Urinary bladder (tissue), 4 donors: ENCODE data around the gene UCHL1. TPM values are rescaled to one million over a fixed set of nuclear protein-coding genes. Genes with fewer than 3 reads are reported as not detected.
"Not testable (repeated sequence)": the region's sequence is repeated elsewhere in the genome, so short reads cannot be mapped to it uniquely, and the experiment has no call there.

Source experiments
- DNase-seq: peaks from one replicate; pipeline ENCODE4 v3.0.0-alpha.2; 2015; ENCODE audit errors: extremely low spot score
- H3K27ac ChIP-seq: one replicate; pipeline ENCODE4 v1.5.1; 2013; ENCODE audit warnings: low read depth, mild to moderate bottlenecking, moderate library complexity
- H3K36me3 ChIP-seq: one replicate; pipeline ENCODE4 v1.6.1; 2013; ENCODE audit warnings: mild to moderate bottlenecking, moderate library complexity; ENCODE audit not compliant: insufficient read depth
- H3K4me1 ChIP-seq: one replicate; pipeline ENCODE4 v1.6.1; 2013; ENCODE audit warnings: mild to moderate bottlenecking, moderate library complexity; ENCODE audit not compliant: insufficient read depth
- H3K4me3 ChIP-seq: one replicate; pipeline ENCODE4 v1.5.1; 2013; ENCODE audit warnings: low read depth, low read length
- WGBS: extraction: QIAGEN DNeasy Blood & Tissue Kit; methylation state at CpG from one replicate; pipeline ENCODE4 v1.1.7; 2013; 5-methylcytosine and 5-hydroxymethylcytosine counted together
- polyA plus RNA-seq: library from polyadenylated mRNA; stranded (reverse); fragments of 200-250 nt; gene quantifications from one replicate; pipeline ENCODE4 v1.2.3, GENCODE V29; 2013
- small RNA-seq: library from RNA; depleted of rRNA; stranded (forward); fragments of <200 nt; gene quantifications from one replicate; pipeline ENCODE3, GENCODE V24; 2014
- total RNA-seq: library from RNA; depleted of rRNA; stranded (reverse); fragments of >200 nt; gene quantifications from one replicate; pipeline ENCODE4 v1.2.3, GENCODE V29; 2014
- donor health status: healthy with polysubstance abuse.
- donor health status: healthy.

UCHL1 gene
- total and polyA plus RNA-seq, 2 donors, result 37.2 to 81.6 TPM

GRCh38 chr4:41315426-41315825 lies 58.7 kb downstream of the UCHL1 start:
- H3K4me1 ChIP-seq, H3K27ac ChIP-seq, H3K36me3 ChIP-seq, DNase-seq, H3K4me3 ChIP-seq: not testable (repeated sequence)
- WGBS, result 94% methylated on average over 14 of the region's 14 CpGs

GRCh38 chr4:41315862-41316261 lies 59.1 kb downstream of the UCHL1 start:
- Histone ChIP-seq H3K36me3 (no peaks in the 10 kb centered on the region), H3K4me3 (no peak overlapping the region), H3K27ac (no peak overlapping the region), H3K4me1 (no peaks in the 10 kb centered on the region)
- 98% methylated on average over 1 of the region's 1 CpG for WGBS
- DNase-seq, result no peak

Small RNA genes lying within 50 kb of the gene (small RNA-seq; reads per million reads assigned to genes)
- gene RF00019, result not detected

Other genes with a start within 250 kb of the UCHL1 start
- gene APBB2, start 42.4 kb upstream of the UCHL1 start, total RNA-seq, result 67.8 TPM
- 20.6 TPM for gene APBB2, start 42.4 kb upstream of the UCHL1 start, polyA plus RNA-seq